HG02981 (cell line): ENCODE data around the gene NAA30.
A peak's percentile ranks its signal among the peaks of the same experiment; 100 is the strongest.
"Not testable (repeated sequence)": the region's sequence is repeated elsewhere in the genome, so short reads cannot be mapped to it uniquely, and the experiment has no call there.

ENCODE experiments used
- ATAC-seq: cut with Tn5 transposase; IDR thresholded peaks from one replicate; pipeline ENCODE4 v1.9.1; 2021; ENCODE audit warnings: mild to moderate bottlenecking, moderate library complexity; ENCODE audit not compliant: unreplicated experiment

NAA30 gene

GRCh38 chr14:57390037-57390805 lies at the start of gene NAA30:
NAA30 (plus strand) TSS chr14:57390586; CDS start chr14:57390958, 372 bp downstream.
- ATAC-seq, result peak; percentile 79

- ATAC-seq, result not testable (repeated sequence)
Measured at GRCh38 chr14:57343545-57344297, 46.7 kb upstream of the NAA30 start.

GRCh38 chr14:57345106-57345505 lies 45.3 kb upstream of the NAA30 start:
- no peak for ATAC-seq

GRCh38 chr14:57346741-57347140 lies 43.6 kb upstream of the NAA30 start:
- no peak for ATAC-seq

- no peak for ATAC-seq
Measured at GRCh38 chr14:57352396-57353170, 37.8 kb upstream of the NAA30 start.

- no peak for ATAC-seq
Measured at GRCh38 chr14:57355081-57355800, 35.1 kb upstream of the NAA30 start.

GRCh38 chr14:57362361-57362760 lies 28.0 kb upstream of the NAA30 start:
- no peak for ATAC-seq

GRCh38 chr14:57364659-57365450 lies 25.5 kb upstream of the NAA30 start:
- no peak for ATAC-seq

GRCh38 chr14:57370187-57370586 lies 20.2 kb upstream of the NAA30 start:
- ATAC-seq, result not testable (repeated sequence)

GRCh38 chr14:57371013-57371412 lies 19.4 kb upstream of the NAA30 start:
- ATAC-seq, result no peak

- no peak for ATAC-seq
Measured at GRCh38 chr14:57375156-57375555, 15.2 kb upstream of the NAA30 start.

- ATAC-seq, result no peak
Measured at GRCh38 chr14:57378661-57379060, 11.7 kb upstream of the NAA30 start.

- ATAC-seq, result no peak
Measured at GRCh38 chr14:57380935-57381334, 9.5 kb upstream of the NAA30 start.

- ATAC-seq, result no peak
Measured at GRCh38 chr14:57382283-57382682, 8.1 kb upstream of the NAA30 start.

- no peak for ATAC-seq
Measured at GRCh38 chr14:57383125-57383745, 7.2 kb upstream of the NAA30 start.

GRCh38 chr14:57388067-57388466 lies 2.3 kb upstream of the NAA30 start:
- no peak for ATAC-seq

- ATAC-seq, result no peak
Measured at GRCh38 chr14:57389646-57390036, 745 bp upstream of the NAA30 start.

- ATAC-seq, result peak; percentile 39
Measured at GRCh38 chr14:57390806-57391516, 575 bp downstream of the NAA30 start.
